Gastroesophageal sphincter (tissue), 4 donors: Measurements from ENCODE around the gene FZD10. TPM values are rescaled to one million over a fixed set of nuclear protein-coding genes. Genes with fewer than 3 reads are reported as not detected.

Experiments
- ATAC-seq: fragments of 150-250 bp; one replicate; pipeline ENCODE4 v1.9.1; 2016; ENCODE audit warnings: mild to moderate bottlenecking, moderate library complexity
- H3K27ac ChIP-seq, 4 donors: fragments of 200-600 bp; sonication (generic) in 3 of 4; 1 replicate in 3 of 4; 2 replicates in 1 of 4; pipeline ENCODE4 v1.5.1; 2016 to 2019
- H3K27me3 ChIP-seq: fragments of 200-600 bp; sonication (generic); one replicate; pipeline ENCODE4 v1.5.1; 2019
- H3K36me3 ChIP-seq, 2 donors: fragments of 200-600 bp; sonication (generic); one replicate each; pipeline ENCODE4 v1.5.1; 2019; ENCODE audit warnings: control low read depth in 1 of 2
- H3K4me1 ChIP-seq, 3 donors: fragments of 200-600 bp; sonication (generic); 1 replicate in 2 of 3; 2 replicates in 1 of 3; pipeline ENCODE4 v1.5.1; 2016 to 2019; ENCODE audit warnings: control low read depth in 2 of 3
- H3K4me3 ChIP-seq, 2 donors: fragments of 200-600 bp; sonication (generic); one replicate each; pipeline ENCODE4 v1.5.1; 2019; ENCODE audit warnings: mild to moderate bottlenecking in 1 of 2, moderate library complexity in 1 of 2
- H3K9me3 ChIP-seq, 3 donors: fragments of 200-600 bp; sonication (generic); one replicate each; pipeline ENCODE4 v1.5.1; 2017 to 2019; ENCODE audit warnings: control low read depth in 2 of 3
- CTCF ChIP-seq, 4 experiments: fragments of 200-600 bp in 2 of 4; fragments of 450-650 bp in 2 of 4; sonication (generic) in 1 of 4; IDR thresholded peaks; one replicate each; pipeline ENCODE4 v1.5.1; 2017 to 2019; ENCODE audit warnings: antibody characterized with exemption in 4 of 4, mild to moderate bottlenecking in 2 of 4, moderate library complexity in 2 of 4
- EP300 ChIP-seq: sonication (generic); formaldehyde crosslinking; IDR thresholded peaks from one replicate; pipeline ENCODE4 v1.6.1; 2017; ENCODE audit warnings: antibody characterized with exemption, mild to moderate bottlenecking
- POLR2A ChIP-seq, 2 donors: fragments of 450-650 bp; IDR thresholded peaks; one replicate each; pipeline ENCODE4 v1.6.1; 2017; ENCODE audit warnings: antibody characterized with exemption in 2 of 2, mild to moderate bottlenecking in 2 of 2, moderate library complexity in 1 of 2
- POLR2AphosphoS5 ChIP-seq: sonication (generic); formaldehyde crosslinking; IDR thresholded peaks from one replicate; pipeline ENCODE4 v1.6.1; 2017; ENCODE audit warnings: antibody characterized with exemption
- WGBS, 2 donors: methylation state at CpG; one replicate each; pipeline ENCODE4 v1.1.5; 2018; ENCODE audit warnings: low coverage in 1 of 2; 5-methylcytosine and 5-hydroxymethylcytosine counted together
- total RNA-seq, 4 donors: library from RNA; depleted of rRNA; stranded (reverse); fragments of >200 nt; gene quantifications; one replicate each; pipeline ENCODE4 v1.1.0, GENCODE V29; 2016

FZD10 gene
- total RNA-seq, 4 donors from 2014 or later = 0.94 to 1.6 (median 1.1) TPM; not detected in 1

GRCh38 chr12:130130346-130130745 lies 31.9 kb upstream of the FZD10 start:
- H3K27ac ChIP-seq = no peak overlapping the region
- ATAC-seq = no peak
- peaks cover 0 to 12% (median 0%) of the 10 kb centered on the region in 3 donors for H3K9me3 ChIP-seq
- 47 to 51% methylated on average over 5 to 6 of the region's 6 CpGs for WGBS, 2 donors
- no peak overlapping the region for H3K4me3 ChIP-seq
- H3K4me1 ChIP-seq = no peaks in the 10 kb centered on the region
- no peaks in the 10 kb centered on the region for H3K36me3 ChIP-seq
- TF ChIP-seq CTCF (IDR thresholded peaks at IDR 0.05) (no peak), POLR2A (IDR thresholded peaks at IDR 0.05) (no peak), EP300 (no peak), POLR2AphosphoS5 (no peak)
- H3K27me3 ChIP-seq = peaks cover 46% of the 10 kb centered on the region

GRCh38 chr12:130131025-130131424 lies 31.2 kb upstream of the FZD10 start:
- H3K27ac ChIP-seq = no peak overlapping the region
- peaks cover 0 to 12% (median 0%) of the 10 kb centered on the region in 3 donors for H3K9me3 ChIP-seq
- H3K4me1 ChIP-seq = no peaks in the 10 kb centered on the region
- TF ChIP-seq POLR2AphosphoS5 (no peak), EP300 (no peak), CTCF (IDR thresholded peaks at IDR 0.05) (no peak), POLR2A (IDR thresholded peaks at IDR 0.05) (no peak)
- H3K27me3 ChIP-seq = peaks cover 51% of the 10 kb centered on the region
- WGBS, 2 donors = 61 to 80% methylated on average over 3 to 5 of the region's 14 CpGs
- H3K36me3 ChIP-seq = no peaks in the 10 kb centered on the region
- no peak overlapping the region for H3K4me3 ChIP-seq
- ATAC-seq = no peak

DNA sequence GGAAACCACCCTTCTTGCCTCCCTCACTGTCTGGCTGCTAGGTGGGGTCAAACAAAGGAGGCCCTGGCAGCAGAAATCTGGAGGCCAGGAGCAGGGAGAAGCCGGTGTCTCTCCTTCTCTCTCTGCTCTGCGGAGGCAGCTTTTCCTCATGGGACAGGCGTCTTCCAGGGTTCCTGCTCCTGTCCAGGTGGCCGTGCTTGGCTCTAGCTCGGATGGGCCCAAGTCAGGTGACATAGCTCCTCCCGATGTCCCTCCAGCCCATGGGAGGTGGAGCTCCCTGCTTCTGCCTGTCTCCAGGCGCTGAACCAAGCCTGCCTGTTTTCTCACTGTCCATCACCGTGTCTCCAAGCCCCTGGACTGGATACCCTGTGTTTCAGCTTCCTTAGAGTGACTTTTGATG lies 30.5 kb upstream of the FZD10 start:
- H3K4me3 ChIP-seq = no peak overlapping the region
- H3K27me3 ChIP-seq = peaks cover 57% of the 10 kb centered on the region
- WGBS, 2 donors = 58% methylated on average over 6 of the region's 8 CpGs; no CpG with 5 or more reads in 1 of the 2 donors
- no peak overlapping the region for H3K27ac ChIP-seq
- ATAC-seq = no peak
- TF ChIP-seq EP300 (no peak), POLR2AphosphoS5 (no peak), POLR2A (IDR thresholded peaks at IDR 0.05) (no peak), CTCF (IDR thresholded peaks at IDR 0.05) (no peak)
- H3K9me3 ChIP-seq = peaks cover 0 to 12% (median 0%) of the 10 kb centered on the region in 3 donors
- no peaks in the 10 kb centered on the region for H3K4me1 ChIP-seq
- no peaks in the 10 kb centered on the region for H3K36me3 ChIP-seq

GRCh38 chr12:130132831-130133511 lies 29.3 kb upstream of the FZD10 start:
- H3K4me1 ChIP-seq = no peaks in the 10 kb centered on the region
- no peak overlapping the region for H3K27ac ChIP-seq
- no peak for ATAC-seq
- peaks cover 69% of the 10 kb centered on the region for H3K27me3 ChIP-seq
- H3K9me3 ChIP-seq = peaks cover 0 to 12% (median 0%) of the 10 kb centered on the region in 3 donors
- no peaks in the 10 kb centered on the region for H3K36me3 ChIP-seq
- WGBS, 2 donors = 62 to 75% methylated on average over 5 to 14 of the region's 14 CpGs
- TF ChIP-seq CTCF (IDR thresholded peaks at IDR 0.05) (no peak), EP300 (no peak), POLR2A (IDR thresholded peaks at IDR 0.05) (no peak), POLR2AphosphoS5 (no peak)
- H3K4me3 ChIP-seq = no peak overlapping the region

GRCh38 chr12:130133851-130134562 lies 28.3 kb upstream of the FZD10 start:
- TF ChIP-seq POLR2A (IDR thresholded peaks at IDR 0.05) (no peak), POLR2AphosphoS5 (no peak), EP300 (no peak), CTCF (IDR thresholded peaks at IDR 0.05) (no peak)
- H3K27ac ChIP-seq = no peak overlapping the region
- H3K36me3 ChIP-seq = no peaks in the 10 kb centered on the region
- peaks cover 0 to 7% (median 0%) of the 10 kb centered on the region in 3 donors for H3K9me3 ChIP-seq
- 72 to 84% methylated on average over 7 to 10 of the region's 26 CpGs for WGBS, 2 donors
- no peak overlapping the region for H3K4me3 ChIP-seq
- no peak for ATAC-seq
- peaks cover 74% of the 10 kb centered on the region for H3K27me3 ChIP-seq
- no peaks in the 10 kb centered on the region for H3K4me1 ChIP-seq
